Pons (tissue), 1 donor: ENCODE data around the gene JCHAIN.
A peak's percentile ranks its signal among the peaks of the same experiment; 100 is the strongest.
"Not testable (repeated sequence)": the region's sequence is repeated elsewhere in the genome, so short reads cannot be mapped to it uniquely, and the experiment has no call there.

Experiments used
- DNase-seq: peaks from one replicate; pipeline ENCODE4 v3.0.0-alpha.2; 2016; ENCODE audit warnings: low spot score

Gene JCHAIN

GRCh38 chr4:70688795-70689231, 22.5 kb upstream of the JCHAIN start:
- DNase-seq = no peak

- peak; percentile 100 for DNase-seq
Observed at GRCh38 chr4:70687821-70688794, 21.8 kb upstream of the JCHAIN start, which contains the start of gene UTP3. UTP3 (plus strand) TSS chr4:70688532; CDS start chr4:70688678, 146 bp downstream.

DNA sequence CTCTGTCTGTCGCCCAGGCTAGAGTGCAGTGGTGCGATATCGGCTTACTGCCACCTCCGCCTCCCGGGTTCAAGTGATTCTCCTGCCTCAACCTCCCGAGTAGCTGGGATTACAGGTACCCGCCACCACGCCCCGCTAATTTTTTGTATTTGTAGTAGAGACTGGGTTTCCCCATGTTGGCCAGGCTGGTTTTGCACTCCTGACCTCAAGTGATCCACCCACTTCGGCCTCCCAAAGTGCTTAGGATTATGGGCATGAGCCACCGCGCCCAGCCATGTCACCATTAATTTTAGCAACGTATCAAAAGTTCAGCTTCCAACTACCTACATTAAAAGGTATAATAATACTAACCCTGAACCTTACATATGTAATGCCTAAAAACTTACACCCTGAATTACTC, 21.1 kb upstream of the JCHAIN start:
- DNase-seq = no peak

DNA sequence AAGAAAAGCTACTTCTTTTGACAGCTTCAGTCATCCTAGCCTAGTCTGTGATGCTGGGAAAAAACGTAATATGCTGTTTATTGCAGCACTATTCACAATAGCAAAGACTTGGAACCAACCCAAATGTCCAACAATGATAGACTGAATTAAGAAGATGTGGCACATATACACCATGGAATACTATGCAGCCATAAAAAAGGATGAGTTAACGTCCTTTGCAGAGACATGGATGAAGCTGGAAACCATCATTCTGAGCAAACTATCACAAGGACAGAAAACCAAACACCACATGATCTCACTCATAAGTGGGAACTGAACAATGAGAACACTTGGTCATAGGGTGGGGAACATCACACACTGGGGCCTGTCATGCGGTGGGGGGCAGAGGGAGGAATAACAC, 15.8 kb upstream of the JCHAIN start:
- not testable (repeated sequence) for DNase-seq

DNA sequence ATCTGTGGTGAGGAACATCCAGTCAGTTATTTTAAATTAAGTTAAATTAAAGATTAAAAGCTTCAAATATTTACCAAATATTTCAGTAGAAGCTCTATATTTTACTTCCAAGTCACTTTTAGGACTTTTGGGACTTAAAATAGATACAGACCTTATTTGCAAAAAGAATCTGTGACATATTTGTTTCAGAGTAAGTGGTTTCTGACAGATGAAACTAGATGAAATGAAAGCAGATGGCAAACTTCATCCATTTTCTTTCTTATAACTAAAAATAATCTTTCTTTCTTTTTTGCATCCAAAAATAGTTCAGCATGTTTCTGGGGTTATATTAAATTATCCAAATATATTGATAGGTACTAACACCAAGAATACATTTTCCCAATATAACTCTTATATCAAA, 15.4 kb upstream of the JCHAIN start:
- DNase-seq = no peak

GRCh38 chr4:70680934-70681333, 14.6 kb upstream of the JCHAIN start:
- DNase-seq = no peak

DNA sequence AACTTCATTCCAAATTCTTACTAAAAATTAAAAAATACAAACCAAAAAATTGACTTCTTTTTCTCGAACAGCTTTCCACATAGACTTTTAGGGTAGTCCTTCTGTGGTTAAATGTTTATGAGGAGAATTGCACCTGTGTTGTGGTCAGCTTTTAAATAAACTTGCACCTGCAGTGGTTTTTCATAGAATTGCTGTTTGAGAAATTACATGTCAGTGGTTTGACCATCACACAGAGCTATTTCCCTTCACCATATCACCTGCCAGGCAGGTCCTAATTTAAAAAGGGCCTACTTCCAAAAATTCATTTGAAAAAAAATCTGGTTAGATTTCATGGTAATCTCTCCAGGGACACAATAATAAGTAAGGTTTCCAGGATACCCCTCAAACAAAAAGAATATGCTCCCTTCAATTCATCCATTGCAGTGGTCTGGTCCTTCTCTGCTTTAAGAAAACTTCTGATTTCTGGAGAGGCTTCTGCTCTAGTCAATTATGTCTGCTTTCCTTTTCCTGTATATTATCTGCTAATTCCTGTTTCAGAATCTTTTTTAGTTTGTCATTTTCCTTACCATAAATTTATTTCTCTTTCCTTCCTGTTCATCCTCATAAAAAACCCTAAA, 12.2 kb upstream of the JCHAIN start:
- DNase-seq = no peak

GRCh38 chr4:70676554-70677090, 10.3 kb upstream of the JCHAIN start:
- DNase-seq = no peak

DNA sequence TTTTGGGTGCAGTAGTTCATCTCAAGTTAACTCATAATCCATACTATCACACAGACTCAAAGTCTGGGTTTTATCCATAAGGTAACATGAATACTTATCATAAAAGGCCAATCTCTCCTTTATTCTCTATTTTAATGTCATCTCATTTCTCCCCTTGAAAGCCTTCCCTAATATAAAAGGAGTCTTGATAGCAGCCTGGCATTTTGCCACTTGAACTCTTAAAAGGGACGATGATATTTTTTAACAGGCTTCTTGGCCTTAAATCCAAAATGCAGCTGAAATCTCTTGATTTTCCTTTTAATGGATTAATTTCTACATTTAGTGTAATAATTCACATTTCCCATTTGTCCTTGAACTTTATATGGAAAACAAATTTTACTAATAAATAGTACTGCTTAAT, 8.4 kb upstream of the JCHAIN start:
- DNase-seq = no peak

DNA sequence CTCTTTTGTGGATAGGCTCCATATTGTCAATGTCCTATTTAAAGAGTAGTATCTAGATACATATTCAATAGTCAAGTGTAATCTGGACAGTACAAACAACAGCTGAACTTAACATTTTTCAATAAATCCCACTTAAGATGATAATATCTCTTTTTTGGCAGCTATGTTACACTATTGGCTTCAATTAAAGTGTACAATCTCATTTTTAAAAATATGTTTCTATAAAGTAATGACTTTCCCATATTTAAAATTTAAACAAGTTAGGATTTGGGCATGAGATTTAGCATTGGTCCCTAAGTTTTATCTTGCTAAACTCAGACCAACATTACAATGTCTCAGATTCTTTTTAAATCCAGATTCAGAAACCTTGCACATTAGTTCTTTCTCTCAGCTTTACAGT, 7.9 kb upstream of the JCHAIN start:
- DNase-seq = no peak

- DNase-seq = no peak
Observed at GRCh38 chr4:70671091-70671490, 4.8 kb upstream of the JCHAIN start.

GRCh38 chr4:70670332-70671014, 4.2 kb upstream of the JCHAIN start:
- DNase-seq = no peak

DNA sequence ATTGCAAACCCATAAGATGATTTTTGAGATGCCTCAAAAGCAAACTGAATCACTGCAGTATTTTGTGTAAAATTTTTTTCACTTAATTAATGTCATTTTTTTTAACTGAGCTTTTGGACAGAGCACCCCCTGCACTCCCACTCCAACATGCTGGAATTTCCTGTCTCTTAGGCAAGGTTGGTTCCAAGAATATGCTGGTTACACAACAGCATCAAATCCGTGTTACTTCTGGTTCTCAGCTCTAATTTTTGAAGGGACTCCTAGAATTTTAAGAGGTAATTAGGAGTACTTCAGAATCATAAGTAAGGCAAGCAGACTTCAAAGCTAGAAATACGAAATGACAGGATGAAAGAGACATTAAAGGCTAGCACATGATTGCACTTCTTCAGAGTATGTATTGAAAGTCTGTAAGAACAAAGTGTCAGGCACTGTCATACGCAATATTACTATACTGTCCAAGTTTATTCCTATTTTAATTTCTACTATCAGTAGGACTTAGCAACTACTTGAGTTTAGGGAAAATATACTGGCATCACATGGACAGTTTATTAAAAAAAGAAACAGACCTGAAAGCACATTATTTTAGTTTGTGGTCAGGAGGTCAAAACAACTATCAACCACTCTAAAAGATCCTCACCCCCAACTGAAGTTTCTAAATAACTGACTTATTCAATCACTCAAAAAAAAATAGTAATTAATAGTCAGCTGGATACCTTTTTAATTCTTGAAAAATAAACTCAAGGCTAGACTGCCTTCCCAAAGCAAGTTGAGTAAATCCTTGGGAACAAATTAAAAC, 1.6 kb upstream of the JCHAIN start:
- no peak for DNase-seq

DNA sequence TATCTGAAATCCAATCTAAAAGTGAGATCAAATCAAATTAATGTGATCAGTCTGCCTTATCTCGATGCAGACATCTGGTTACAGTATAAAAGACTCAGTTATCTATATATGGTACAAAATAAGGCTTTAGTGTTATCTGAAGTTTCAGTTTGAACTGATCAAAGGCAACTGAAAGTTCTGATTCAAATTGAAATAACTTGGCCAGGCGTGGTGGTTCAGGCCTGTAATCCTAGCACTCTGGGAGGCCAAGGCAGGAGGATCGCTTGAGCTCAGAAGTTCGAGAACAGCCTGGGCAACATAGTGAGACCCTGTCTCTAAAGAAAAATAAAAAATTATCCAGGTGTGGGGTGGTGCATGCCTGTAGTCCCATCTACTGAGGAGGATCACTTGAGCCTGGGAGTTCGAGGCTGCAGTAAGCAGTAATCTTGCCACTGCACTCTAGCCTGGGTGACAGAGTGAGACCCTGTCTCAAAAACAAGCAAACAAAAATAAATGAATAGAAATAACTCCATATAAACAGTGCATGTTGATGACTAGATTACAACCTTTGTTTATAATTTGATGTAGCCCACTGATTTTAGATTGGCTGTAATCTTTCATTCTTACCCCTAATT, 4.9 kb downstream of the JCHAIN start:
- DNase-seq = not testable (repeated sequence)

DNA sequence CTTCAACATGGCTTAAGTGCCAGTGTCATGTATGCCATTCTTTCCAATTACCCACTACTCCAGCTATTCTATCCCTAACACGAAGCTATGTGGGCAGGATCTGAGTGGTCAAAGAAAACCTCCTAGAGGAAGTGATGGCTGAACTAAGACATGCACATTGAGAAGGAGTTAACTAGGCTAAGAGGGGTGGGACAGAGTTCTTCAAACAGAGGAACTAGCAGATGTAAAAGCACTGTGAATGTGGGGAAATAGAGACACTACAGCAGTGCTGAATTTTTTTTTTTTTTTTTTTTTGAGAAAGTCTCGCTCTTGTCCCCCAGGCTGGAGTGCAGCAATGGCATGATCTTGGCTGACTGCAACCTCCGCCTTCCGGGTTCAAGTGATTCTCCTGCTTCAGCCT, 6.2 kb downstream of the JCHAIN start:
- no peak for DNase-seq

DNA sequence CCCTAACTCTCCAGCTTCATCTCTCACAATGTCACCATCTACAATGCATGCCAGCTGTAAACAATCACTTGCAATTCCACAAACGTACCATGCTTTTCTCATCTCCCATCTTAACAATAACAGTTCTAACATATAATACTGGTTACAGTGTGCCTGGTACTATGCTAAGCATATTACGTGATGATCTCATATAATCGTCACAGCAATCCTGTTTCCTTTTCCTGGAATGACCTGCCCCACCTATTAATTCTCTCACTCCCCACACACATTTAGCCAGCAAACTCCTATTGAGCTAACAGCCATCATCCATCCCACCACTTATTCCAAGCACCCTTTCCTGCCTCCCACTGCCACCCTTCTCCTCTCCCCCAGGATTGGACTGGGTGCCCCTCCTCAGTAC, 7.9 kb downstream of the JCHAIN start:
- no peak for DNase-seq

DNA sequence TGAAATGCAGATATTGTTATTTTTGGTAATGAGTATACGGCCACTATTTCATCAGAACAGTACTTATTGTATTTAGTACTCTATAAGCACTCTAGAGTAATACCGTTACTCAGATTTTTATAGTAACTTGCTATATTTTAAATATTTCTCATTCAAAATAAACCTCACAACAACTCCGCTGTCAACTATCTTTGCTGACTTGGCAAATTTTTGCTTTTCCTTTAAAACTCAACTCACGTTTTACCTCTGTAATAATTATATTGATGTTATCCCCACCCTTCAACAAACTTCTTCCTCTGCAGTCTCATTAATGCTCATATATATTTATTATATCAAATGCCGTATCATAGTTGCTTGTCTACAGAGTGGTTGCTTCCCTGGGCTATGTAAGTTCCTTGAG, 9.0 kb downstream of the JCHAIN start:
- DNase-seq = no peak

DNA sequence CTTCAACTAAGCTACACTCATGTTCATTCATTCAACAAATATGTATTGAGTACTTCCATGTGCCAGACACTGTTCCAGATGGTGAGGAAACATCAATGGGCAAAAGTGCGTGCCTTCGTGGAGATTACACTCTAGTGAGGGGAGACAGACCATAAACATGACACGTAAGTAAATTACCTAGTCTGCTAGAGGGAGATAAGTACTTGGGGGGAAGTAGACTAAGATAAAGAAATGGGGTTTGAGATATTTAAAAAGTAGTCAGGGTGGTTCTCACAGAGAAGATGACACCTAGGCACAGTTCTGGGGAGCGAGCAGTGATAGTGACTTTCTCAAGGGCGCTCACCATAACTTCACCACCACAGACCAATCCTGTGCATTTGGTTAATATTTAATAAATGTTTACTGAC, 11.7 kb downstream of the JCHAIN start:
- DNase-seq = no peak

DNA sequence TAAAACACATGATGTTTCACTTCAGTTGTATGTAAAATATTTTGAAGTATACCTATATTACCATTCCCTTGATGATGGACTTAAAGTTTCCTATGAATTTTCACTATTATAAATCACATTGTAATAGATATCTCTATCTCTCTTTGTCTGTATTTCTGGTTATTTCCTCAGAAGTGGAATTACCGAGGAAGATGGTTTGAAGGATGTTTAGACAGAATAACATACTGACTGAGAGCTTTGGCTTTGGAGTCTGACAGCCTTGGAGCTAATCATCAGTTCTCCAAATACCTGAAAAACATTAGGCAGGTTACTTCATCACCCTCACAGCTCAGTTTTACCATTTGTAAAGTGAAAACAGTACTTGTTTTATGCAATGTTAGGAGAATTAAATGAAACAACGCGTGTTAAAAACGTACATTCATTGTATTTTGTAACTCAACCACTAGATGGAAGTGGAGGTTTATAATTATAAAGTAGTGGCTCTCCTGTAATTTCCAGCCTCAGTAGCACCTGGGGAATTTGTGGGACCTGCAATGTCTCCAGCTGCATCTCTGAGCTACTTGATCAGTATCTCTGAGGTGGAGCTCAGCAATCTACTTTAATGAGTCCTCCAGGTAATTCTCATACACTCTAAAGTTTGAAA, 14.3 kb downstream of the JCHAIN start:
- DNase-seq = peak; percentile 39

GRCh38 chr4:70650741-70651140, 15.6 kb downstream of the JCHAIN start:
- not testable (repeated sequence) for DNase-seq

DNA sequence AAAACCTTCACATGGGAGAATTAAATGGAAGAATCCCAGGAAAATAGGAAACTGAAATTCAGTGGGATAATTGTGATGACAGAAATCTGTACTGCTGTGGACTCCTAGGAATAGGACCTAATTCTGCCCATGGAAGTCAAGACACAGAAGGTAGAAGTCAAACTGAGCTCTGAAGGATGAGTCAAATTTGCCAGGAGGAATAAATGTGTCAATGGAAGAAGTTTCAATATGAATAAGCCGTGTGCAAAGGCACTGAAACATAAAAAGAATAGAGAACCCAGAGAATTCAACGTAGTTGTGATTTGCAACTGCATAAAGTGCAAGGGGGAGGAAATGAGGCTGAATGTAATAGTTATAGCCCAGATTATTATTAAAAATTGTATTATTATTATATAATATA, 26.1 kb downstream of the JCHAIN start:
- no peak for DNase-seq
